K562 (cell line): ENCODE measurements around the gene SPATC1L. TPM values are rescaled to one million over a fixed set of nuclear protein-coding genes. Genes with fewer than 3 reads are reported as not detected.

Experiments used
- AFF1 ChIP-seq, 2 experiments: fragments of 450-650 bp; IDR thresholded peaks; 2 replicates each; pipeline ENCODE4 v1.6.1; 2018; ENCODE audit warnings: mild to moderate bottlenecking in 2 of 2, low read depth in 1 of 2; ENCODE audit not compliant: partially characterized antibody in 2 of 2
- ATF6 ChIP-seq: sonication (generic); formaldehyde crosslinking; IDR thresholded peaks from 2 replicates; pipeline ENCODE4 v1.4.0; 2020; ENCODE audit warnings: mild to moderate bottlenecking, missing genetic modification reagents
- ESRRB ChIP-seq: fragments of 250-450 bp; sonication (Bioruptor Pico); IDR thresholded peaks from 2 replicates; pipeline ENCODE4 v1.5.0; 2020; ENCODE audit warnings: mild to moderate bottlenecking, moderate library complexity, borderline replicate concordance
- FOSL1 ChIP-seq: fragments of 200-800 bp; sonication (Bioruptor generic); conservative IDR thresholded peaks from 2 replicates; pipeline ENCODE4 v1.6.1; 2016; ENCODE audit warnings: missing genetic modification characterization, missing compliant biosample characterization
- MITF ChIP-seq: IDR thresholded peaks from 2 replicates; pipeline ENCODE4 v1.6.1; 2014; ENCODE audit warnings: antibody characterized with exemption
- NFE2L1 ChIP-seq: fragments of 450-650 bp; IDR thresholded peaks from 2 replicates; pipeline ENCODE4 v1.6.1; 2016; ENCODE audit warnings: missing genetic modification characterization, low read depth, mild to moderate bottlenecking, missing compliant biosample characterization, moderate library complexity, borderline replicate concordance
- NR4A1 ChIP-seq, 2 experiments: fragments of 250-450 bp in 1 of 2; fragments of 450-650 bp in 1 of 2; sonication (Bioruptor Pico) in 1 of 2; IDR thresholded peaks; 2 replicates each; pipeline versions ENCODE4 v1.4.0 to v1.6.1; 2016 to 2020; ENCODE audit warnings: mild to moderate bottlenecking in 2 of 2, missing compliant biosample characterization in 1 of 2, missing genetic modification characterization in 1 of 2, moderate library complexity in 1 of 2
- PHF20 ChIP-seq: fragments of 450-650 bp; IDR thresholded peaks from 2 replicates; pipeline ENCODE4 v1.6.1; 2018; ENCODE audit not compliant: partially characterized antibody
- PTTG1 ChIP-seq: fragments of 450-650 bp; IDR thresholded peaks from 2 replicates; pipeline ENCODE4 v1.6.1; 2016; ENCODE audit warnings: low read depth, mild to moderate bottlenecking, missing genetic modification characterization, missing compliant biosample characterization
- TAL1 ChIP-seq: fragments of 450-650 bp; IDR thresholded peaks from 2 replicates; pipeline ENCODE4 v1.6.1; 2016; ENCODE audit warnings: mild to moderate bottlenecking
- THRAP3 ChIP-seq: fragments of 450-650 bp; IDR thresholded peaks from 2 replicates; pipeline ENCODE4 v1.6.1; 2016; ENCODE audit warnings: mild to moderate bottlenecking, inconsistent platforms, borderline replicate concordance
- ZEB2 ChIP-seq: fragments of 450-650 bp; IDR thresholded peaks from 2 replicates; pipeline ENCODE4 v1.6.1; 2016
- ZNF174 ChIP-seq: fragments of 250-450 bp; sonication (Bioruptor Pico); IDR thresholded peaks from 2 replicates; pipeline ENCODE4 v1.4.0; 2020; ENCODE audit warnings: mild to moderate bottlenecking
- ZNF224 ChIP-seq: sonication (generic); formaldehyde crosslinking; IDR thresholded peaks from 2 replicates; pipeline ENCODE4 v1.8.0; 2022; ENCODE audit warnings: mild to moderate bottlenecking, missing genetic modification reagents
- ZNF384 ChIP-seq: IDR thresholded peaks from 2 replicates; pipeline ENCODE4 v1.6.1; 2012; ENCODE audit warnings: low read depth, low read length, improper control_type of control experiment
- polyA plus RNA-seq, 8 experiments: library from polyadenylated mRNA; depleted of rRNA in 4 of 8; stranded (reverse) in 5 of 8; unstranded in 3 of 8; fragments of >200 nt; fragmentation: Nextera tagmentation in 2 of 8; fragmentation: Illumina TruSeq in 1 of 8; extraction: Ambion mirVana in 2 of 8; extraction: Trizol in 1 of 8; gene quantifications; 2 replicates each; pipeline versions ENCODE4 v1.2.1 to v1.2.3, GENCODE V29; 2011 to 2014; ENCODE audit warnings: inconsistent platforms in 1 of 8, missing spikeins in 1 of 8
- total RNA-seq, 7 experiments: library from RNA; depleted of rRNA in 6 of 7; stranded (reverse); fragments of >200 nt in 6 of 7; fragmentation: Illumina TruSeq in 2 of 7; extraction: Trizol in 2 of 7; gene quantifications; 2 replicates each; pipeline versions ENCODE4 v1.2.1 to v1.2.3, GENCODE V29; 2011 to 2021; ENCODE audit warnings: low replicate concordance in 1 of 7

The SPATC1L gene
- total and polyA plus RNA-seq, 9 of the 15 experiments (the other 6 are each of a cell fraction or from before 2014, with no cell fraction given) = 0.14 to 121 (median 34.0) TPM; not detected in 1

GRCh38 chr21:46229133-46229922 is 45.1 kb upstream of the SPATC1L start (continued):
- no peak for TF ChIP-seq FOSL1 (tag)
- TF ChIP-seq TAL1 = no peak
- no peak for TF ChIP-seq ZEB2
- no peak for TF ChIP-seq ESRRB (CRISPR knock-in tag)
- TF ChIP-seq ZNF224 (CRISPR knock-in tag) = no peak
- TF ChIP-seq PHF20 = peak; percentile 35
- no peak for TF ChIP-seq NFE2L1 (tag)
- TF ChIP-seq THRAP3 = no peak
- TF ChIP-seq NR4A1 (CRISPR knock-in tag; IDR thresholded peaks at IDR 0.05) = no peak; the same call in 1 of the 2 replicates
- no peak for TF ChIP-seq NR4A1 (tag; IDR thresholded peaks at IDR 0.05)
- TF ChIP-seq PTTG1 (tag) = no peak
- no peak for TF ChIP-seq ZNF174
- no peak for TF ChIP-seq MITF
- no peak for TF ChIP-seq AFF1 (IDR thresholded peaks at IDR 0.05; ENCODE audit: low read depth in 1 of 2, partially characterized antibody in 2 of 2)
- no peak for TF ChIP-seq ATF6
- no peak for TF ChIP-seq ZNF384
